ENCODE results near the gene TMEM132E. TPM values are rescaled to one million over a fixed set of nuclear protein-coding genes. Genes with fewer than 3 reads are reported as not detected.
"Not testable (repeated sequence)": the region's sequence is repeated elsewhere in the genome, so short reads cannot be mapped to it uniquely, and the experiment has no call there.

The TMEM132E gene
- total RNA-seq, 4 donors from 2014 or later: 0.11 to 0.13 TPM; not detected in 2

DNA sequence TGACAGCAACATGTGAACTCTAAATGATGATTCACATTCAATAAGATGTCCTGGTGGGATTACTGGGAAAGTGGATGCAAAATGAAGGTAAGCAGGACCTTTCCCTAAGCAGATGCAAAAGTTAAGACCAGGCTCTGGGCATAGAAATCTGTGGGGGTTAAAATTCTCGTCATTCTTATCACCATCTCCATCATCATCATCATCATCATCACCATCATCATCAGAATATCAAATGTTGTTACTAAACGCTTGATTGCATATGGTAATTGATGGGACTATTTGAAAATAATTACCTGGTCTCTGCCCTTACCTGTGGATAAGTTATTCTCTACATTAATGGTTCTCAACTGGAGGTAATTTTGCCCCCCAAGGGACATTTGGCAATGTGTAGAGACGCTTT is 41.9 kb upstream of the TMEM132E start:
- Histone ChIP-seq H3K4me3 (replicated peaks in 1 of 3) (no peak overlapping the region), H3K4me1 (no peaks in the 10 kb centered on the region), H3K27ac (no peak overlapping the region), H3K9me3 (no peaks in the 10 kb centered on the region), H3K36me3 (no peaks in the 10 kb centered on the region), H3K27me3 (no peaks in the 10 kb centered on the region)
- 66 to 67% methylated on average over 3 of the region's 3 CpGs for WGBS, 2 donors
- DNase-seq: no peak
- TF ChIP-seq, protein P1, sequence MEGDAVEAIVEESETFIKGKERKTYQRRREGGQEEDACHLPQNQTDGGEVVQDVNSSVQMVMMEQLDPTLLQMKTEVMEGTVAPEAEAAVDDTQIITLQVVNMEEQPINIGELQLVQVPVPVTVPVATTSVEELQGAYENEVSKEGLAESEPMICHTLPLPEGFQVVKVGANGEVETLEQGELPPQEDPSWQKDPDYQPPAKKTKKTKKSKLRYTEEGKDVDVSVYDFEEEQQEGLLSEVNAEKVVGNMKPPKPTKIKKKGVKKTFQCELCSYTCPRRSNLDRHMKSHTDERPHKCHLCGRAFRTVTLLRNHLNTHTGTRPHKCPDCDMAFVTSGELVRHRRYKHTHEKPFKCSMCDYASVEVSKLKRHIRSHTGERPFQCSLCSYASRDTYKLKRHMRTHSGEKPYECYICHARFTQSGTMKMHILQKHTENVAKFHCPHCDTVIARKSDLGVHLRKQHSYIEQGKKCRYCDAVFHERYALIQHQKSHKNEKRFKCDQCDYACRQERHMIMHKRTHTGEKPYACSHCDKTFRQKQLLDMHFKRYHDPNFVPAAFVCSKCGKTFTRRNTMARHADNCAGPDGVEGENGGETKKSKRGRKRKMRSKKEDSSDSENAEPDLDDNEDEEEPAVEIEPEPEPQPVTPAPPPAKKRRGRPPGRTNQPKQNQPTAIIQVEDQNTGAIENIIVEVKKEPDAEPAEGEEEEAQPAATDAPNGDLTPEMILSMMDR (IDR thresholded peaks at IDR 0.05): no peak
- no peak for TF ChIP-seq POLR2A (IDR thresholded peaks at IDR 0.05)
- intact Hi-C loops (cut with DNase I): no loop called here

DNA sequence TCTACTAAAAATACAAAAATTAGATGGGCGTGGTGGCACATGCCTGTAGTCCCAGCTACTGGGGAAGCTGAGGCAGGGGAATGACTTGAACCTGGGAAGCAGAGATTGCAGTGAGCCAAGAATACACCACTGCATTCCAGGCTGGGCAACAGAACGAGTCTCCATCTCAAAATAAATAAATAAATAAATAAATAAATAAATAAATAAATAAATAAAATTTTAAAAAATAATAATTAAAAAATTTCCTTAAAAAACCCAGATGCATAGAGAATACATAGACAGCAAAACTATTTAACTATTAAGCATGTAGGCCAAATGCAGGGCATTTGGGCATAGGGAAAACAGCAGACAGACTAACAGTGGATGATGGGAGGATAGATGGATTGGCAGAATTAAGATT is 40.8 kb upstream of the TMEM132E start:
- H3K36me3 ChIP-seq; intact Hi-C loops (cut with DNase I); H3K27me3 ChIP-seq; H3K9me3 ChIP-seq; DNase-seq; H3K4me3 ChIP-seq (replicated peaks in 1 of 3); H3K4me1 ChIP-seq; H3K27ac ChIP-seq: not testable (repeated sequence)
- 71 to 84% methylated on average over 2 of the region's 2 CpGs for WGBS, 2 donors

DNA sequence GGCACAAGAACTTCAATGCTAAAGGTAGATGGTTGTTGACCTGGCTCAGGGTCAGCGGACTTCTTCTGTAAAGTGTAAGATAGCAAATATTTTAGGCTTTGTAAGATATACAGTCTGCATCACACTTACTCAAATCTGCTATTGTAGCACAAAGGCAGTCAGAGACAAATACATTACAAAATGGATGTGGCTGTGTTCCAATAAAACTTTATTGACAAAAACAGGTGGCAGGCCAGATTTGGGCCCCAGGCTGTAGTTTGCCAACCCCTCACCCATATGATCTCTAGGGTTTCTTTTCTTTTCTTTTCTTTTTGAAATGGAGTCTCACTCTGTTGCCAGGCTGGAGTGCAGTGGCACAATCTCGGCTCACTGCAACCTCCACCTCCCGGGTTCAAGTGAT is 39.5 kb upstream of the TMEM132E start:
- DNase-seq: no peak
- Histone ChIP-seq H3K9me3 (no peaks in the 10 kb centered on the region), H3K4me1 (no peaks in the 10 kb centered on the region), H3K27me3 (no peaks in the 10 kb centered on the region), H3K27ac (no peak overlapping the region), H3K36me3 (no peaks in the 10 kb centered on the region), H3K4me3 (replicated peaks in 1 of 3) (no peak overlapping the region)
- intact Hi-C loops (cut with DNase I): loop anchor here (5.0 to 10.0 kb wide), 2 partner anchors 95 to 582 kb away; partner anchors contain the start of gene FNDC8
- TF ChIP-seq, protein P1 (IDR thresholded peaks at IDR 0.05): no peak
- no peak for TF ChIP-seq POLR2A (IDR thresholded peaks at IDR 0.05)
- WGBS, 2 donors: 97 to 98% methylated on average over 3 of the region's 3 CpGs

DNA sequence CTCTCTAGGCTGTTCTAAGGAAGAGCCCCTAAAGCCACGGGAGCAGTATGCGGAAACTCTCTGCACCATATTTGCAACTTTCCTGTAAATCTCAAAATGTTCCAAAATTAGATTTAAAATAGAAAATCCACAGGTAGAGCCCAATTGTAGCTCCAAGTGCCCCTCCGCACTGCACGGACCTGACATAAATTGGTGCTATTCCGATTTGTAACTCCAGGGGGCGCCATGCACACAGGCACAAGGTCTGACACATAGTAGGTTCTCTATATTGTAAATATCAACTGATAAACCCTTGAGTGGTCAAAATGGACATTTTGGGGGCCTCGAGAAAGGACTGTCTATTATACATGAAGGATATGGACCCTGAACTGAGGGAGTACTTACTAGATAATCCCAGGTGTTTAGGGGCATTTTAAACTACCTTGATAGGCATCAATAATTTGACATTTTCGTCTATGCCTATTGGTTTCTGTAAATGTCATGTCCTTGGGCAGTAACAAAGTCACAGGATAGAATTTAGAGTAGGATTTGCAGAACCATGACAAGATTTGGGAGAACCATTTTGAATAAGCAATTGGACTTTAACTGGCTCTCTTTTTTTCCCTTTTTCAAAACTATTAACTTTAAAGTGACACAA is 36.6 kb upstream of the TMEM132E start:
- no peak overlapping the region for H3K27ac ChIP-seq
- H3K4me3 ChIP-seq (replicated peaks in 1 of 3): no peak overlapping the region
- DNase-seq: peak; percentile 25 to 26
- no peaks in the 10 kb centered on the region for H3K36me3 ChIP-seq
- WGBS, 2 donors: 9 to 10% methylated on average over 8 of the region's 8 CpGs
- no peak for TF ChIP-seq POLR2A (IDR thresholded peaks at IDR 0.05)
- TF ChIP-seq, protein P1 (IDR thresholded peaks at IDR 0.05): peak; percentile 61 to 86 (median 70)
- H3K4me1 ChIP-seq: no peaks in the 10 kb centered on the region
- intact Hi-C loops (cut with DNase I): loop anchor here (5.0 to 10.0 kb wide), 2 partner anchors 92 to 579 kb away; partner anchors contain the start of gene FNDC8
- no peaks in the 10 kb centered on the region for H3K27me3 ChIP-seq
- H3K9me3 ChIP-seq: no peaks in the 10 kb centered on the region

DNA sequence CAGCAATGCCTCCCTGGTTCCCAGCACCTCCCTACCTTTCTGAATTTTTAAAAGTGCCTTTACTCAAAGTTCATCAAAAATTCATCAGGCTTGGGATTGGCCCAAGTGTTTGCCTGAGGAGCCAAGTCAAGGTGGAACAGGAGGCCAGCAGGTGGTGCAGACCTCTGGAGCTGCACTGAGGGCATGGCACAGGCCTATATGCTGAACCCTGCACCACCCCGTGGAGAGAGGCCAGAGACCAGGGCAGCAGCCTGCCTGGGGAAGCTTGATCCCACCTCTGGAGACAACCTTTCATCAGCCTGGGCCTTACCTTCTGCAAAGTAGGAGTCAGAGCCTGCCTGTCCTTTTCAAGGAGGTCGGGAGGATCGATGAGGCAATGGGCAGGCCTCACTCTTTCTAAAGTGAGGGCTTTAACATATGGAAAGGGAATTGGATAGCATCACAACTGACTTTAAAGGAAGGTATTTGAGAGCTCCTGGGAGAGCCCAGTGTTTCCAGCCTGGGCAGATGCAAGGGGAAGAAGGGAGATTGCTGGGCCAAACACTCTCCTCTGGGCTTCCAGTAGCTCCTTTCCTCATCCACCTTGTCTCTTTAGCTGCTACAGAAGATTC is 31.8 kb upstream of the TMEM132E start:
- DNase-seq: no peak
- WGBS, 2 donors: 64 to 65% methylated on average over 3 of the region's 3 CpGs
- Histone ChIP-seq H3K36me3 (no peaks in the 10 kb centered on the region), H3K4me1 (no peaks in the 10 kb centered on the region), H3K27me3 (no peaks in the 10 kb centered on the region), H3K27ac (no peak overlapping the region), H3K4me3 (replicated peaks in 1 of 3) (no peak overlapping the region), H3K9me3 (no peaks in the 10 kb centered on the region)
- TF ChIP-seq, protein P1 (IDR thresholded peaks at IDR 0.05): no peak
- no peak for TF ChIP-seq POLR2A (IDR thresholded peaks at IDR 0.05)
- intact Hi-C loops (cut with DNase I): loop anchor here (10.0 kb wide), 1 partner anchor 87 kb away; no protein-coding TSS in a partner anchor
